SJCRH30 (cell line): Measurements from ENCODE around the gene TRABD2B. TPM values are rescaled to one million over a fixed set of nuclear protein-coding genes. Genes with fewer than 3 reads are reported as not detected.

ENCODE experiments used
- DNase-seq, 2 experiments: peaks; one replicate each; pipeline ENCODE4 v3.0.0-alpha.2; 2015 to 2020
- H3K27ac ChIP-seq: fragments of 250-450 bp; sonication (Bioruptor Pico); 2 replicates; pipeline ENCODE4 v1.5.1; 2020; ENCODE audit warnings: mild to moderate bottlenecking, moderate library complexity
- H3K27me3 ChIP-seq: fragments of 250-450 bp; sonication (Bioruptor Pico); 2 replicates; pipeline ENCODE4 v1.5.1; 2020; ENCODE audit warnings: mild to moderate bottlenecking, moderate library complexity
- H3K36me3 ChIP-seq: fragments of 250-450 bp; sonication (Bioruptor Pico); 2 replicates; pipeline ENCODE4 v1.5.1; 2020; ENCODE audit warnings: mild to moderate bottlenecking, moderate library complexity
- H3K4me1 ChIP-seq: fragments of 250-450 bp; sonication (Bioruptor Pico); 2 replicates; pipeline ENCODE4 v1.5.1; 2020; ENCODE audit warnings: mild to moderate bottlenecking, moderate library complexity
- H3K4me3 ChIP-seq: fragments of 250-450 bp; sonication (Bioruptor Pico); 2 replicates; pipeline ENCODE4 v1.5.1; 2020; ENCODE audit warnings: mild to moderate bottlenecking, moderate library complexity
- H3K9me3 ChIP-seq: fragments of 250-450 bp; sonication (Bioruptor Pico); replicated peaks from 2 replicates; pipeline ENCODE4 v1.5.1; 2020; ENCODE audit warnings: mild to moderate bottlenecking, moderate library complexity
- total RNA-seq: library from RNA; depleted of rRNA; stranded (reverse); fragments of >200 nt; shearing (Covaris generic); gene quantifications from 2 replicates; pipeline ENCODE4 v1.2.3, GENCODE V29; 2014; rRNA removed

The TRABD2B gene
- 1.1 and 1.3 TPM in 2 replicates for total RNA-seq

- DNase-seq, result peak; percentile 90 to 94
- Histone ChIP-seq H3K27ac (peak within 1 kb of the TSS; percentile 62; the same call in 1 of the 2 replicates), H3K36me3 (no peaks in the 10 kb centered on the region), H3K27me3 (peaks cover 7% of the 10 kb centered on the region; the same call in 1 of the 2 replicates), H3K9me3 (no peaks in the 10 kb centered on the region), H3K4me1 (peaks cover 8% of the 10 kb centered on the region), H3K4me3 (peak within 1 kb of the TSS; percentile 80)
Measured at GRCh38 chr1:47997289-47998200, at the start of gene TRABD2B. TSS of gene TRABD2B (minus strand) at chr1:47997385.

- Histone ChIP-seq H3K36me3 (no peaks in the 10 kb centered on the region), H3K4me1 (peaks cover 26% of the 10 kb centered on the region), H3K4me3 (no peak overlapping the region), H3K27me3 (no peaks in the 10 kb centered on the region), H3K9me3 (no peaks in the 10 kb centered on the region), H3K27ac (peak overlapping the region; percentile 24)
- DNase-seq, result peak; percentile 64 to 85
Measured at GRCh38 chr1:48044311-48044710, 47.1 kb upstream of the TRABD2B start.

- Histone ChIP-seq H3K9me3 (no peaks in the 10 kb centered on the region), H3K4me1 (peaks cover 32% of the 10 kb centered on the region), H3K36me3 (no peaks in the 10 kb centered on the region), H3K4me3 (no peak overlapping the region), H3K27ac (no peak overlapping the region), H3K27me3 (no peaks in the 10 kb centered on the region)
- no peak for DNase-seq
Measured at GRCh38 chr1:48043622-48044021, 46.4 kb upstream of the TRABD2B start.

- Histone ChIP-seq H3K4me1 (peaks cover 43% of the 10 kb centered on the region), H3K27ac (no peak overlapping the region), H3K9me3 (no peaks in the 10 kb centered on the region), H3K4me3 (no peak overlapping the region), H3K27me3 (no peaks in the 10 kb centered on the region), H3K36me3 (no peaks in the 10 kb centered on the region)
- no peak for DNase-seq
Measured at GRCh38 chr1:48040154-48040553, 43.0 kb upstream of the TRABD2B start.

- peaks cover 35% of the 10 kb centered on the region for H3K4me1 ChIP-seq
Measured at GRCh38 chr1:48039088-48040054, 42.2 kb upstream of the TRABD2B start.

GRCh38 chr1:48038270-48038767 is 41.1 kb upstream of the TRABD2B start:
- H3K36me3 ChIP-seq, result no peaks in the 10 kb centered on the region
- H3K27me3 ChIP-seq, result no peaks in the 10 kb centered on the region
- H3K4me3 ChIP-seq, result no peak overlapping the region
- H3K27ac ChIP-seq, result no peak overlapping the region
- no peaks in the 10 kb centered on the region for H3K9me3 ChIP-seq
- DNase-seq, result no peak
- H3K4me1 ChIP-seq, result peaks cover 29% of the 10 kb centered on the region

More at GRCh38 chr1:48039088-48040054, 42.2 kb upstream of the TRABD2B start:
- no peaks in the 10 kb centered on the region for H3K27me3 ChIP-seq
- H3K9me3 ChIP-seq, result no peaks in the 10 kb centered on the region
- H3K4me3 ChIP-seq, result no peak overlapping the region
- no peaks in the 10 kb centered on the region for H3K36me3 ChIP-seq
- DNase-seq, result peak; percentile 82 to 91
- H3K27ac ChIP-seq, result no peak overlapping the region

GRCh38 chr1:48036710-48037355 is 39.6 kb upstream of the TRABD2B start:
- peaks cover 29% of the 10 kb centered on the region for H3K4me1 ChIP-seq
- H3K9me3 ChIP-seq, result no peaks in the 10 kb centered on the region
- no peak overlapping the region for H3K4me3 ChIP-seq
- DNase-seq, result peak; percentile 40 to 70
- no peak overlapping the region for H3K27ac ChIP-seq
- no peaks in the 10 kb centered on the region for H3K36me3 ChIP-seq
- H3K27me3 ChIP-seq, result no peaks in the 10 kb centered on the region

GRCh38 chr1:48035371-48036141 is 38.4 kb upstream of the TRABD2B start:
- no peak overlapping the region for H3K27ac ChIP-seq
- no peak for DNase-seq
- no peaks in the 10 kb centered on the region for H3K9me3 ChIP-seq
- H3K27me3 ChIP-seq, result no peaks in the 10 kb centered on the region
- no peaks in the 10 kb centered on the region for H3K36me3 ChIP-seq
- peaks cover 28% of the 10 kb centered on the region for H3K4me1 ChIP-seq
- H3K4me3 ChIP-seq, result no peak overlapping the region

- Histone ChIP-seq H3K36me3 (no peaks in the 10 kb centered on the region), H3K4me3 (no peak overlapping the region), H3K27ac (no peak overlapping the region), H3K9me3 (no peaks in the 10 kb centered on the region), H3K4me1 (peaks cover 11% of the 10 kb centered on the region; the same call in 1 of the 2 replicates), H3K27me3 (no peaks in the 10 kb centered on the region)
- no peak for DNase-seq
Measured at GRCh38 chr1:48033495-48034045, 36.4 kb upstream of the TRABD2B start.

GRCh38 chr1:48031676-48032075 is 34.5 kb upstream of the TRABD2B start:
- no peaks in the 10 kb centered on the region for H3K27me3 ChIP-seq

GRCh38 chr1:48030696-48031365 is 33.6 kb upstream of the TRABD2B start:
- H3K9me3 ChIP-seq, result no peaks in the 10 kb centered on the region
- no peaks in the 10 kb centered on the region for H3K4me1 ChIP-seq

More at GRCh38 chr1:48031676-48032075, 34.5 kb upstream of the TRABD2B start:
- no peak for DNase-seq
- Histone ChIP-seq H3K4me1 (peaks cover 6% of the 10 kb centered on the region; the same call in 1 of the 2 replicates), H3K9me3 (no peaks in the 10 kb centered on the region), H3K4me3 (no peak overlapping the region), H3K36me3 (no peaks in the 10 kb centered on the region), H3K27ac (no peak overlapping the region)

GRCh38 chr1:48030211-48030610 is 33.0 kb upstream of the TRABD2B start:
- Histone ChIP-seq H3K9me3 (no peaks in the 10 kb centered on the region), H3K27me3 (no peaks in the 10 kb centered on the region), H3K4me3 (no peak overlapping the region), H3K4me1 (no peaks in the 10 kb centered on the region), H3K36me3 (no peaks in the 10 kb centered on the region), H3K27ac (no peak overlapping the region)
- no peak for DNase-seq

More at GRCh38 chr1:48030696-48031365, 33.6 kb upstream of the TRABD2B start:
- no peaks in the 10 kb centered on the region for H3K36me3 ChIP-seq
- H3K27me3 ChIP-seq, result no peaks in the 10 kb centered on the region
- H3K27ac ChIP-seq, result no peak overlapping the region
- no peak for DNase-seq
- H3K4me3 ChIP-seq, result no peak overlapping the region
